Neuron (in vitro differentiated cells): ENCODE results near the gene ACACA.

ENCODE experiments used
- H2AFZ ChIP-seq: one replicate; pipeline ENCODE4 v1.6.1; 2013; ENCODE audit warnings: low read depth, mild to moderate bottlenecking, inconsistent platforms, low read length, moderate library complexity
- H3K27me3 ChIP-seq: one replicate; pipeline ENCODE4 v1.6.1; 2013; ENCODE audit warnings: low read length; ENCODE audit not compliant: insufficient read depth
- H3K36me3 ChIP-seq: one replicate; pipeline ENCODE4 v1.6.1; 2013; ENCODE audit warnings: low read length; ENCODE audit not compliant: insufficient read depth
- H3K4me1 ChIP-seq: one replicate; pipeline ENCODE4 v1.6.1; 2013; ENCODE audit warnings: low read length; ENCODE audit not compliant: insufficient read depth
- H3K4me3 ChIP-seq: 2 replicates; pipeline ENCODE4 v1.5.1; 2013; ENCODE audit warnings: mild to moderate bottlenecking, low read length, moderate library complexity
- H3K9me3 ChIP-seq: one replicate; pipeline ENCODE4 v1.6.1; 2013; ENCODE audit warnings: low read length

Gene ACACA

GRCh38 chr17:37214416-37214815 is 192.2 kb downstream of the ACACA start:
- Histone ChIP-seq H3K27me3 (no peaks in the 10 kb centered on the region), H3K4me1 (peaks cover 3% of the 10 kb centered on the region), H2AFZ (no peak overlapping the region), H3K9me3 (no peaks in the 10 kb centered on the region), H3K4me3 (no peak overlapping the region), H3K36me3 (peaks cover 20% of the 10 kb centered on the region)

GRCh38 chr17:37213927-37214326 is 192.7 kb downstream of the ACACA start:
- no peak overlapping the region for H2AFZ ChIP-seq
- H3K9me3 ChIP-seq, result no peaks in the 10 kb centered on the region
- peaks cover 22% of the 10 kb centered on the region for H3K36me3 ChIP-seq
- peaks cover 3% of the 10 kb centered on the region for H3K4me1 ChIP-seq
- no peaks in the 10 kb centered on the region for H3K27me3 ChIP-seq
- H3K4me3 ChIP-seq, result no peak overlapping the region

DNA sequence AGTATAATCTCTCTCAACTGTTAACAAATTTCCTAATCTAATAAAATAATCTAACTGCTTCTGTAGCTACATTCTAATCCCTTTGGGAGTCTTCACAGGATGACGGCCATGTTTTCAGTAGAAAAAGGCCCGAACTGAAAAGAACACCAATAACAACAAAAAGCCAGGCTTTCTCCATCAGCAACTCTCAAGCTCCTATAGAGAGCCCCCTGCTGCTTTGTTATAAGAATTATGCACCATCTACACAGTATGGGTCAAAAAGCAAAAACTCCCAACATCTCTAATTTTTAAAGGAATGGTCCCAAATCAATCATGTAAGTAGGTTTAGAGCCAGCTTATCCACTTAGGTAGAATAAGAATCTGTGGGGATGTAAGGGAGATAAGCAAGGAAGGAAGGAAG is 194.5 kb downstream of the ACACA start:
- H3K4me1 ChIP-seq, result peaks cover 3% of the 10 kb centered on the region
- no peaks in the 10 kb centered on the region for H3K9me3 ChIP-seq
- H3K4me3 ChIP-seq, result no peak overlapping the region
- H3K36me3 ChIP-seq, result peaks cover 31% of the 10 kb centered on the region
- no peak overlapping the region for H2AFZ ChIP-seq
- no peaks in the 10 kb centered on the region for H3K27me3 ChIP-seq

DNA sequence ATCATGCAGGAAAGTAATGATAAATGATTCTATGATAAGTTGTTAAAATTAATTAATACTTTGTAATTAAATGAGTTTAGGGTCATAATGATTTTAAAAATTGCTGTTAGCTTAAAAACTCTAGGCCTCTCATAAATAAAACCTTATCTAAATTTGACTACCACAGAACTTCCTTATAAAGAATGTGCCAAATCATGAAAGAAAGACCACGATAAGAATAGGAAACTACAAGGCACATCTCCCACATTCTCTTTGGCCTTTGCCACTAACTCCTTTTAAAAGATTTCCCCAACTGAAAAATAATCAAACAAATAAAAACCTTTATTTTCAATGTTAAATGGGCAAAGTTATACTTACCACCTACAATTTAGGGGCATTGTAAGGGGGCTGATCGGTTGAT is 195.5 kb downstream of the ACACA start:
- Histone ChIP-seq H3K9me3 (no peaks in the 10 kb centered on the region), H3K27me3 (no peaks in the 10 kb centered on the region), H3K4me3 (no peak overlapping the region), H3K36me3 (peaks cover 39% of the 10 kb centered on the region), H2AFZ (no peak overlapping the region), H3K4me1 (peaks cover 3% of the 10 kb centered on the region)

GRCh38 chr17:37207103-37207502 is 199.5 kb downstream of the ACACA start:
- peaks cover 53% of the 10 kb centered on the region for H3K36me3 ChIP-seq
- no peaks in the 10 kb centered on the region for H3K4me1 ChIP-seq
- H3K9me3 ChIP-seq, result no peaks in the 10 kb centered on the region

GRCh38 chr17:37206299-37206698 is 200.3 kb downstream of the ACACA start:
- no peaks in the 10 kb centered on the region for H3K9me3 ChIP-seq
- no peaks in the 10 kb centered on the region for H3K4me1 ChIP-seq
- no peak overlapping the region for H2AFZ ChIP-seq
- no peak overlapping the region for H3K4me3 ChIP-seq
- H3K36me3 ChIP-seq, result peaks cover 57% of the 10 kb centered on the region
- H3K27me3 ChIP-seq, result no peaks in the 10 kb centered on the region

More at GRCh38 chr17:37207103-37207502, 199.5 kb downstream of the ACACA start:
- H3K27me3 ChIP-seq, result no peaks in the 10 kb centered on the region
- no peak overlapping the region for H3K4me3 ChIP-seq
- no peak overlapping the region for H2AFZ ChIP-seq

DNA sequence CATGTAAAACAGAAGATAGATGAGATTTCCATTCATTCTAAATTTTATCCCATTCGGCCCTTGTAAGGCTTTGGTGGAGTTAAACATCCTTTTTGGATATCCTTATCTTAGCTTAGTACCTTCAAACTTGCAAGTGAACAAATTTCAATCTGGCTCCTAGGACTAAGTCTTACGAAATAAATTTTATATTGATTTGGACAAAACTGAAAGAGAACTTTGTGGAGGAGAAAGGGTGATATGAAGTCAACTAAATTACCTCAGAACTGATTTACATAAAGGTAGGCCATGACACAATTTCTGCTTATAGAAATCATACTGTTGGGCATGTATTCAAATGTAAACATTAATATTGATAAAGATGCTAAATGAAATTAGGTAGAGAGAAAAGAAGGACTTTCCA is 206.1 kb downstream of the ACACA start:
- Histone ChIP-seq H2AFZ (no peak overlapping the region), H3K4me1 (no peaks in the 10 kb centered on the region), H3K36me3 (peaks cover 36% of the 10 kb centered on the region), H3K4me3 (no peak overlapping the region), H3K9me3 (no peaks in the 10 kb centered on the region), H3K27me3 (no peaks in the 10 kb centered on the region)

DNA sequence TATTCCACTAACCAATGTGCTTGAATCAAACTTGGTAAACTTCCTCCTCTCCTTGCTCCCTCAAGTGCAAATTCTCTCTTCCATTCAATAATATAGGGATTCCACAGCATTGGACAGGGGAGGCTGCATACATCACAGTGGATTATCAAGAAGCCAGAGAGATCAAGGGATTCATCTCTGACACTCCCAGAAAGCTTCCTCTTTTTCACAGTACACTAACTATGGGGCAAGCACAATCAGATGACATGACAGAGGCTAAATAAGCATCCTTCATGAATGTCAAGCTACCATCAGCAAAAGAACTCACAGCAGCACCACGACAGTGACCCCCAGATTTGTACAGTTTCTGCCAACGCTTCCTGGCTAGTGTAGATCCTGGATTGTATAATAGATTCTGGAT is 209.3 kb downstream of the ACACA start:
- peaks cover 25% of the 10 kb centered on the region for H3K36me3 ChIP-seq
- no peak overlapping the region for H2AFZ ChIP-seq
- no peak overlapping the region for H3K4me3 ChIP-seq
- H3K9me3 ChIP-seq, result no peaks in the 10 kb centered on the region
- no peaks in the 10 kb centered on the region for H3K27me3 ChIP-seq
- H3K4me1 ChIP-seq, result no peaks in the 10 kb centered on the region

- Histone ChIP-seq H3K27me3 (no peaks in the 10 kb centered on the region), H3K4me3 (no peak overlapping the region), H2AFZ (no peak overlapping the region), H3K9me3 (no peaks in the 10 kb centered on the region), H3K36me3 (peaks cover 29% of the 10 kb centered on the region), H3K4me1 (no peaks in the 10 kb centered on the region)
Observed at GRCh38 chr17:37194208-37194607, 212.4 kb downstream of the ACACA start.

DNA sequence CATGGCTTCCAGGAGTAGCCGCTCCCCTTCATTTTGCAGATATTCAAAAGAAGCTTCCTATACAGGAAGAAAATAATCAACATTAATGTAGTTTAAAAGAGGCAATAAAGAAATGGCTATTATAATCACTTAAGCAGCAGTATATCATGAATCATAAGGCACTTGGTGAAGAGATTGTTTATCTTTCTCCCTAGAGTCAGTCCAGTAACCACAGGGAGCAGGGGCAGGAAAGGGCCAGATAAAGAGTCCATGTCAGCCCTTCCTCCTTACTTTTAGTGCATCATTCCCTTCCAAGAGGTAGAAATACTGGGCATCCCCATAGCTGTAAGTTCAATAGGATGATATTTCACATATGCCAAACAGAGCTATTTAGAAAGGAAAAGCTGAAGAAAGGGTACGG is 215.4 kb downstream of the ACACA start:
- H3K36me3 ChIP-seq, result peaks cover 52% of the 10 kb centered on the region
- no peak overlapping the region for H3K4me3 ChIP-seq
- no peaks in the 10 kb centered on the region for H3K9me3 ChIP-seq

DNA sequence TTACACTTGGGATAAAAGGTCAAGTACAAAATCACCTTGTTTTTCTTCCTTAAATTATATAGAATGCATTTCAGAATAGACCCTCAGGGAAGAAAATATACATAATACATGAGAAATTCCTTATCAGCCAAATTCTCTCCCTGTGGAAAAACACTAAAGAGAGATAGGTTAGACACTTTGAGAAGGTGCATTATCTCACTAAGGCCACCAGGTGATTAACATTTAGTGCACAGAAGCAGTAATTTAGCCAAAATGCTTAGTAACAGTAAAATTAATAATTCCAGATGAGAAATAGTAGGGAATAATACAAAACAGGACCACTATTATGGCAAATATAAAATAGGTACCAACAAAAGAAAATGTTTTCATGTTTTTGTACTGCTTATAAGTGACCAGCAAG is 216.1 kb downstream of the ACACA start:
- H3K4me3 ChIP-seq, result no peak overlapping the region
- H3K9me3 ChIP-seq, result no peaks in the 10 kb centered on the region
- H3K27me3 ChIP-seq, result no peaks in the 10 kb centered on the region
- peaks cover 57% of the 10 kb centered on the region for H3K36me3 ChIP-seq
- H3K4me1 ChIP-seq, result no peaks in the 10 kb centered on the region
- no peak overlapping the region for H2AFZ ChIP-seq

More for the DNA sequence above, 215.4 kb downstream of the ACACA start:
- H2AFZ ChIP-seq, result no peak overlapping the region
- H3K27me3 ChIP-seq, result no peaks in the 10 kb centered on the region
- no peaks in the 10 kb centered on the region for H3K4me1 ChIP-seq

GRCh38 chr17:37188157-37188556 is 218.5 kb downstream of the ACACA start:
- Histone ChIP-seq H3K4me3 (no peak overlapping the region), H3K9me3 (no peaks in the 10 kb centered on the region), H3K4me1 (no peaks in the 10 kb centered on the region), H3K27me3 (no peaks in the 10 kb centered on the region), H3K36me3 (peaks cover 54% of the 10 kb centered on the region), H2AFZ (no peak overlapping the region)

DNA sequence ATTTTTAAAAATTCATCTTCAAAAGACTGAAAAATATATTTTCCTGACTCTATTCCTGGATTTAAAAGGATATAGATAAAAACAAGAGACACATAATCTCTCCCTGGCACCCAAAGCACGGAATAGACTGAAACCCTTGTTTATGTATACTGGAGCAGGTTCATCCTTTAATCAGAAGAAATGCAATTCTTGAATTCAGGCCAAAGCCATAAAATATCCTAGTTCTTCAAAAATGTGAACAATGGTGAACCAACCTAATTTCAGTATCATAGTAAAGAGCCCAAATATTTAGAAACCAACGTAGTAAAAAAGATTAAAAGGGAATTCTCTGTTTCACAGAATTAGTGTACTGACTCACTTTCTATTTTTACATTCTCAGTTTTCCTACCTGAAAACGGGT is 219.4 kb downstream of the ACACA start:
- no peaks in the 10 kb centered on the region for H3K4me1 ChIP-seq
- no peak overlapping the region for H3K4me3 ChIP-seq
- no peak overlapping the region for H2AFZ ChIP-seq
- no peaks in the 10 kb centered on the region for H3K27me3 ChIP-seq
- no peaks in the 10 kb centered on the region for H3K9me3 ChIP-seq
- peaks cover 49% of the 10 kb centered on the region for H3K36me3 ChIP-seq

DNA sequence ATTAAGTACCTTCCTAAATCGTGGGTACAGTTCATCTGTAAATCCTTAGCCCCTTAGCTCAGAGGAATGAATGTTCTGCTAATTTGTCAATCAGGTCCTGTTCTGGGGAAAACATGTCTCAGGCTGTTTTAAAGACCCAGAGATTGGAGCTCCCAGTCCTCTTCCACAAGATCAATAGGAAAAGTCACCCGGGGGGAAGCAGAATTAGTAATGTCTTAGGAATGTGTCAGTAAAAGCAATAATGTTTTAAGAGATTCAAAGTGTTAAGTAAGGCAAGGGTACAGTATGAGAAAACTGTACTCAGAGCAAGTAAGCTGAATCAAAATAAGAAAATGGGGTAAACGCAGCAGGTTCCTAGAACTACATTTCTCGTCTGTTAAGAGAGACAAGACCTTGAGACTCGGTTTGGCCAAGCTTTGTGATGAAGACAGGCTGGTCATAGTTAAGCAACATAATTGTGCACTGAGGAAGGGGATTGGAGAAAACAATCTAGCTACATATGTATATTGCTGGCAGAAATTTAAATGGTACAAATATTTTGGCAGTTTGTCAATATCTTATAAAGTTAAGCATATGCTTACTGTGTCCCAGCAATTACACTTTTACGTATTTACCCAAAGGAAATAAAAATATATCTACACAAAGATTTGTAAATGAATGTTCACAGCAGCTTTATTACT is 223.7 kb downstream of the ACACA start:
- no peaks in the 10 kb centered on the region for H3K4me1 ChIP-seq
- H3K4me3 ChIP-seq, result no peak overlapping the region
- peaks cover 30% of the 10 kb centered on the region for H3K36me3 ChIP-seq
- no peaks in the 10 kb centered on the region for H3K9me3 ChIP-seq
- no peak overlapping the region for H2AFZ ChIP-seq
- H3K27me3 ChIP-seq, result no peaks in the 10 kb centered on the region
